ENCODE measurements around the gene LPAR1. TPM values are rescaled to one million over a fixed set of nuclear protein-coding genes. Genes with fewer than 3 reads are reported as not detected.

The LPAR1 gene
- total and polyA plus RNA-seq, 10 of the 15 experiments (the other 5 are each of a cell fraction or from before 2014, with no cell fraction given), result 3.3 to 12.9 (median 8.4) TPM

GRCh38 chr9:110825950-110826349 lies 212.3 kb downstream of the LPAR1 start:
- FAIRE-seq (no peak), ATAC-seq (no peak), DNase-seq (ENCODE audit: low read depth, low spot score) (no peak)
- RAD21 ChIA-PET (ENCODE audit: unreplicated experiment), result no interaction called here
- Histone ChIP-seq H3K4me2 (ENCODE audit: control insufficient read depth, insufficient read depth) (no peak overlapping the region), H2AFZ (ENCODE audit: control insufficient read depth, low read depth, low read length) (no peak overlapping the region), H3K27ac (ENCODE audit: control insufficient read depth, insufficient read depth) (no peak overlapping the region), H3K9ac (ENCODE audit: control insufficient read depth, insufficient read depth, low read length) (no peak overlapping the region), H3K79me2 (ENCODE audit: control insufficient read depth, insufficient read depth, low read length) (no peaks in the 10 kb centered on the region), H3K27me3 (replicated peaks in 1 of 2; ENCODE audit: control insufficient read depth in 2 of 2, insufficient read depth in 2 of 2, low read length in 1 of 2) (no peaks in the 10 kb centered on the region), H4K20me1 (ENCODE audit: control insufficient read depth, insufficient read depth) (no peaks in the 10 kb centered on the region), H3K4me1 (ENCODE audit: control insufficient read depth, insufficient read depth, low read length) (no peaks in the 10 kb centered on the region), H3K36me3 (ENCODE audit: control insufficient read depth in 2 of 2, insufficient read depth in 2 of 2, low read length in 1 of 2) (no peaks in the 10 kb centered on the region), H3K4me3 (no peak overlapping the region), H3K9me3 (replicated peaks; ENCODE audit: control insufficient read depth, insufficient read depth, low read length) (no peaks in the 10 kb centered on the region; the same call in 2 of the 3 replicates)
- intact Hi-C loops (cut with micrococcal nuclease; ENCODE audit: unreplicated experiment) (no loop called here), in situ Hi-C loops (cut with MboI) (no loop called here)
- WGBS (ENCODE audit: insufficient coverage, insufficient replicate concordance, low lambda C conversion rate, missing lambda C conversion rate), result 43% methylated on average over 2 of the region's 2 CpGs
- BruUV-seq (replicated peaks), result no TSS peak
- SMC1A ChIA-PET (ENCODE audit: uncharacterized antibody, unreplicated experiment), result interaction anchor here (1.0 kb wide), 1 partner anchor 22 kb away, joined by 3 read pairs; no protein-coding TSS in a partner anchor
- CTCF ChIA-PET, result no interaction called here
- POLR2A ChIA-PET, result no interaction called here
- TF ChIP-seq RAD51 (IDR thresholded peaks at IDR 0.05) (no peak), CREB1 (IDR thresholded peaks at IDR 0.05; ENCODE audit: low read depth) (no peak), NFIC (IDR thresholded peaks at IDR 0.05; ENCODE audit: low read depth, low read length) (no peak), PML (IDR thresholded peaks at IDR 0.05; ENCODE audit: low read length) (no peak), SMC3 (IDR thresholded peaks at IDR 0.05; ENCODE audit: borderline replicate concordance, low read length) (no peak), BRCA1 (IDR thresholded peaks at IDR 0.05; ENCODE audit: low read depth, low read length) (no peak), NFYB (IDR thresholded peaks at IDR 0.05; ENCODE audit: insufficient read depth, low read depth, low read length) (no peak), CBX3 (IDR thresholded peaks at IDR 0.05; ENCODE audit: borderline replicate concordance, low read depth) (no peak), TAF1 (IDR thresholded peaks at IDR 0.05; ENCODE audit: borderline replicate concordance, low read depth, low read length) (no peak), MEF2B (IDR thresholded peaks at IDR 0.05; ENCODE audit: partially characterized antibody, poor library complexity, severe bottlenecking) (no peak), FOS (IDR thresholded peaks at IDR 0.05; ENCODE audit: borderline replicate concordance, extremely low read depth, insufficient read length) (no peak), POLR2AphosphoS2 (IDR thresholded peaks at IDR 0.05; ENCODE audit: low read depth, low read length) (no peak), NR2C1 (IDR thresholded peaks at IDR 0.05) (no peak), PAX5 (IDR thresholded peaks at IDR 0.05; ENCODE audit: borderline replicate concordance, low read depth, low read length) (no peak), SKIL (IDR thresholded peaks at IDR 0.05; ENCODE audit: low read depth, poor library complexity, severe bottlenecking) (no peak), BCL11A (IDR thresholded peaks at IDR 0.05; ENCODE audit: low read depth, low read length) (no peak)
- TF ChIP-seq, protein P1, sequence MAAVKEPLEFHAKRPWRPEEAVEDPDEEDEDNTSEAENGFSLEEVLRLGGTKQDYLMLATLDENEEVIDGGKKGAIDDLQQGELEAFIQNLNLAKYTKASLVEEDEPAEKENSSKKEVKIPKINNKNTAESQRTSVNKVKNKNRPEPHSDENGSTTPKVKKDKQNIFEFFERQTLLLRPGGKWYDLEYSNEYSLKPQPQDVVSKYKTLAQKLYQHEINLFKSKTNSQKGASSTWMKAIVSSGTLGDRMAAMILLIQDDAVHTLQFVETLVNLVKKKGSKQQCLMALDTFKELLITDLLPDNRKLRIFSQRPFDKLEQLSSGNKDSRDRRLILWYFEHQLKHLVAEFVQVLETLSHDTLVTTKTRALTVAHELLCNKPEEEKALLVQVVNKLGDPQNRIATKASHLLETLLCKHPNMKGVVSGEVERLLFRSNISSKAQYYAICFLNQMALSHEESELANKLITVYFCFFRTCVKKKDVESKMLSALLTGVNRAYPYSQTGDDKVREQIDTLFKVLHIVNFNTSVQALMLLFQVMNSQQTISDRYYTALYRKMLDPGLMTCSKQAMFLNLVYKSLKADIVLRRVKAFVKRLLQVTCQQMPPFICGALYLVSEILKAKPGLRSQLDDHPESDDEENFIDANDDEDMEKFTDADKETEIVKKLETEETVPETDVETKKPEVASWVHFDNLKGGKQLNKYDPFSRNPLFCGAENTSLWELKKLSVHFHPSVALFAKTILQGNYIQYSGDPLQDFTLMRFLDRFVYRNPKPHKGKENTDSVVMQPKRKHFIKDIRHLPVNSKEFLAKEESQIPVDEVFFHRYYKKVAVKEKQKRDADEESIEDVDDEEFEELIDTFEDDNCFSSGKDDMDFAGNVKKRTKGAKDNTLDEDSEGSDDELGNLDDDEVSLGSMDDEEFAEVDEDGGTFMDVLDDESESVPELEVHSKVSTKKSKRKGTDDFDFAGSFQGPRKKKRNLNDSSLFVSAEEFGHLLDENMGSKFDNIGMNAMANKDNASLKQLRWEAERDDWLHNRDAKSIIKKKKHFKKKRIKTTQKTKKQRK (IDR thresholded peaks at IDR 0.05; ENCODE audit: low read depth, low read length), result no peak
- TF ChIP-seq, protein P2, sequence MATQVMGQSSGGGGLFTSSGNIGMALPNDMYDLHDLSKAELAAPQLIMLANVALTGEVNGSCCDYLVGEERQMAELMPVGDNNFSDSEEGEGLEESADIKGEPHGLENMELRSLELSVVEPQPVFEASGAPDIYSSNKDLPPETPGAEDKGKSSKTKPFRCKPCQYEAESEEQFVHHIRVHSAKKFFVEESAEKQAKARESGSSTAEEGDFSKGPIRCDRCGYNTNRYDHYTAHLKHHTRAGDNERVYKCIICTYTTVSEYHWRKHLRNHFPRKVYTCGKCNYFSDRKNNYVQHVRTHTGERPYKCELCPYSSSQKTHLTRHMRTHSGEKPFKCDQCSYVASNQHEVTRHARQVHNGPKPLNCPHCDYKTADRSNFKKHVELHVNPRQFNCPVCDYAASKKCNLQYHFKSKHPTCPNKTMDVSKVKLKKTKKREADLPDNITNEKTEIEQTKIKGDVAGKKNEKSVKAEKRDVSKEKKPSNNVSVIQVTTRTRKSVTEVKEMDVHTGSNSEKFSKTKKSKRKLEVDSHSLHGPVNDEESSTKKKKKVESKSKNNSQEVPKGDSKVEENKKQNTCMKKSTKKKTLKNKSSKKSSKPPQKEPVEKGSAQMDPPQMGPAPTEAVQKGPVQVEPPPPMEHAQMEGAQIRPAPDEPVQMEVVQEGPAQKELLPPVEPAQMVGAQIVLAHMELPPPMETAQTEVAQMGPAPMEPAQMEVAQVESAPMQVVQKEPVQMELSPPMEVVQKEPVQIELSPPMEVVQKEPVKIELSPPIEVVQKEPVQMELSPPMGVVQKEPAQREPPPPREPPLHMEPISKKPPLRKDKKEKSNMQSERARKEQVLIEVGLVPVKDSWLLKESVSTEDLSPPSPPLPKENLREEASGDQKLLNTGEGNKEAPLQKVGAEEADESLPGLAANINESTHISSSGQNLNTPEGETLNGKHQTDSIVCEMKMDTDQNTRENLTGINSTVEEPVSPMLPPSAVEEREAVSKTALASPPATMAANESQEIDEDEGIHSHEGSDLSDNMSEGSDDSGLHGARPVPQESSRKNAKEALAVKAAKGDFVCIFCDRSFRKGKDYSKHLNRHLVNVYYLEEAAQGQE (IDR thresholded peaks at IDR 0.05; ENCODE audit: low read depth, low read length), result no peak

All from GM12878 (cell line).